CD4-positive, alpha-beta T cell (primary cell): ENCODE measurements around the gene ALK. TPM values are rescaled to one million over a fixed set of nuclear protein-coding genes. Genes with fewer than 3 reads are reported as not detected.

Experiments used
- ATAC-seq: fragments of 200-7000 bp; cut with Tn5 transposase; one replicate; pipeline ENCODE4 v1.10.0; 2022; ENCODE audit warnings: mild to moderate bottlenecking; ENCODE audit not compliant: poor library complexity
- CTCF ChIA-PET: fragments of 350-600 bp; sonication (Branson Sonifier 250); formaldehyde crosslinking; loops from one replicate; lab custom pipeline; 2021; ENCODE audit warnings: antibody characterized with exemption, inconsistent platforms; lab: Charles Lee
- POLR2A ChIA-PET: fragments of 350-600 bp; sonication (Branson Sonifier 250); formaldehyde crosslinking; loops from one replicate; lab custom pipeline; 2021; ENCODE audit warnings: antibody characterized with exemption, inconsistent platforms; lab: Charles Lee
- DNase-seq, 14 experiments: peaks; one replicate each; pipeline ENCODE4 v3.0.0-alpha.2; 2013 to 2020; ENCODE audit warnings: mixed read lengths in 2 of 14
- H3K27ac ChIP-seq, 2 donors: one replicate each; pipeline versions ENCODE4 v1.5.1 to v1.7.0; 2013; ENCODE audit warnings: low read length in 2 of 2, low read depth in 1 of 2, mild to moderate bottlenecking in 1 of 2
- H3K27me3 ChIP-seq, 2 experiments: 1 replicate in 1 of 2; 2 replicates in 1 of 2; pipeline versions ENCODE4 v1.6.1 to v1.7.0; 2013; ENCODE audit warnings: low read length in 2 of 2, control low read depth in 1 of 2, mild to moderate bottlenecking in 1 of 2, moderate library complexity in 1 of 2; ENCODE audit not compliant: insufficient read depth in 2 of 2, control insufficient read depth in 1 of 2
- H3K36me3 ChIP-seq: one replicate; pipeline ENCODE4 v1.6.1; 2013; ENCODE audit warnings: low read length, control low read depth; ENCODE audit not compliant: insufficient read depth
- H3K4me1 ChIP-seq: one replicate; pipeline ENCODE4 v1.6.1; 2013; ENCODE audit warnings: low read length, control low read depth; ENCODE audit not compliant: insufficient read depth
- H3K4me3 ChIP-seq: one replicate; pipeline ENCODE4 v1.5.1; 2013; ENCODE audit warnings: mild to moderate bottlenecking, low read length, moderate library complexity
- H3K9me3 ChIP-seq, 2 experiments: 1 replicate in 1 of 2; 2 replicates in 1 of 2; pipeline versions ENCODE4 v1.6.1 to v1.7.0; 2013; ENCODE audit warnings: low read length in 2 of 2, mild to moderate bottlenecking in 2 of 2, control low read depth in 1 of 2, moderate library complexity in 1 of 2; ENCODE audit not compliant: control insufficient read depth in 1 of 2, insufficient read depth in 1 of 2
- H3K27ac Mint-ChIP-seq: one replicate; pipeline ENCODE4 v1.8.0; 2020; ENCODE audit warnings: mixed read lengths
- H3K27me3 Mint-ChIP-seq: one replicate; pipeline ENCODE4 v1.8.0; 2021; ENCODE audit warnings: mixed read lengths
- H3K36me3 Mint-ChIP-seq: one replicate; pipeline ENCODE4 v1.8.0; 2021; ENCODE audit warnings: low read depth, mixed read lengths
- H3K4me1 Mint-ChIP-seq: one replicate; pipeline ENCODE4 v1.8.0; 2021; ENCODE audit warnings: low read depth, mixed read lengths
- H3K4me3 Mint-ChIP-seq: one replicate; pipeline ENCODE4 v1.8.0; 2020; ENCODE audit warnings: mild to moderate bottlenecking, mixed read lengths
- H3K9me3 Mint-ChIP-seq: one replicate; pipeline ENCODE4 v1.8.0; 2020; ENCODE audit warnings: mixed read lengths
- CTCF ChIP-seq: fragments of 200-600 bp; IDR thresholded peaks from one replicate; pipeline ENCODE4 v1.8.0; 2022; ENCODE audit warnings: antibody characterized with exemption, mild to moderate bottlenecking
- intact Hi-C, 2 experiments: fragments of 100-400 bp; cut with DNase I in 1 of 2; cut with micrococcal nuclease in 1 of 2; formaldehyde crosslinking; loops; one replicate each; pipeline versions ENCODE4 v1.15.1 to v1.9.0; 2023 to 2025; cut with DNase I, micrococcal nuclease
- total RNA-seq, 174 experiments: library from RNA in 2 of 174; stranded (reverse) in 2 of 174; gene quantifications; one replicate each; pipeline ENCODE4 v1.2.3 and lab custom pipeline; 2021 to 2026

Gene ALK
- total RNA-seq, 2 experiments from 2014 or later = not detected

- no peak overlapping the region for H3K27ac Mint-ChIP-seq
- peaks cover 44% of the 10 kb centered on the region for H3K36me3 ChIP-seq
- no peaks in the 10 kb centered on the region for H3K4me1 Mint-ChIP-seq
- H3K4me1 ChIP-seq = no peaks in the 10 kb centered on the region
- TF ChIP-seq CTCF = no peak
- no peaks in the 10 kb centered on the region for H3K9me3 ChIP-seq
- POLR2A ChIA-PET = no interaction called here
- no peaks in the 10 kb centered on the region for H3K9me3 Mint-ChIP-seq
- H3K4me3 Mint-ChIP-seq = no peak overlapping the region
- H3K27me3 ChIP-seq = no peaks in the 10 kb centered on the region
- CTCF ChIA-PET = interaction anchor here (1.5 kb wide), 1 partner anchor 189 kb away, joined by 3 read pairs; no protein-coding TSS in a partner anchor
- no peak for DNase-seq
- H3K4me3 ChIP-seq = no peak overlapping the region
- peaks cover 74% of the 10 kb centered on the region for H3K36me3 Mint-ChIP-seq
- H3K27ac ChIP-seq = no peak overlapping the region
- ATAC-seq = no peak
- no peaks in the 10 kb centered on the region for H3K27me3 Mint-ChIP-seq
- intact Hi-C loops = no loop called here
Measured at GRCh38 chr2:29147963-29148362, 773.4 kb downstream of the ALK start.

GRCh38 chr2:29146197-29146596 is 775.2 kb downstream of the ALK start:
- Histone ChIP-seq H3K4me1 (no peaks in the 10 kb centered on the region), H3K27me3 (no peaks in the 10 kb centered on the region), H3K9me3 (no peaks in the 10 kb centered on the region), H3K36me3 (peaks cover 47% of the 10 kb centered on the region), H3K27ac (no peak overlapping the region), H3K4me3 (no peak overlapping the region)
- Mint-ChIP-seq H3K9me3 (no peaks in the 10 kb centered on the region), H3K27ac (no peak overlapping the region), H3K27me3 (no peaks in the 10 kb centered on the region), H3K36me3 (peaks cover 74% of the 10 kb centered on the region), H3K4me3 (no peak overlapping the region), H3K4me1 (peaks cover 8% of the 10 kb centered on the region)
- intact Hi-C loops = no loop called here
- DNase-seq (no peak), ATAC-seq (no peak)
- POLR2A ChIA-PET = no interaction called here
- TF ChIP-seq CTCF = no peak
- CTCF ChIA-PET = no interaction called here

- Histone ChIP-seq H3K4me1 (no peaks in the 10 kb centered on the region), H3K9me3 (no peaks in the 10 kb centered on the region), H3K4me3 (no peak overlapping the region), H3K36me3 (peaks cover 50% of the 10 kb centered on the region), H3K27ac (no peak overlapping the region), H3K27me3 (no peaks in the 10 kb centered on the region)
- POLR2A ChIA-PET = interaction anchor here (1.0 kb wide), 1 partner anchor 27 kb away, joined by 3 read pairs; no protein-coding TSS in a partner anchor
- DNase-seq = no peak
- peaks cover 29% of the 10 kb centered on the region for H3K4me1 Mint-ChIP-seq
- no peak overlapping the region for H3K4me3 Mint-ChIP-seq
- TF ChIP-seq CTCF = no peak
- H3K36me3 Mint-ChIP-seq = peaks cover 84% of the 10 kb centered on the region
- no peak overlapping the region for H3K27ac Mint-ChIP-seq
- ATAC-seq = no peak
- intact Hi-C loops = no loop called here
- H3K9me3 Mint-ChIP-seq = peaks cover 3% of the 10 kb centered on the region
- H3K27me3 Mint-ChIP-seq = no peaks in the 10 kb centered on the region
- CTCF ChIA-PET = no interaction called here
Measured at GRCh38 chr2:29143657-29144056, 777.7 kb downstream of the ALK start.

Other genes with a start within 250 kb of the ALK start
- 100 to 1,000 TPM; 932 to 972 TPM for gene YPEL5, start 225.4 kb upstream of the ALK start, total RNA-seq